Neural progenitor cell (in vitro differentiated cells): ENCODE measurements around the gene TSEN54.

ENCODE experiments used
- CTCF ChIP-seq: fragments of 200-600 bp; sonication (generic); IDR thresholded peaks from 2 replicates; pipeline ENCODE4 v1.5.1; 2017; ENCODE audit warnings: antibody characterized with exemption, mild to moderate bottlenecking
- EZH2 ChIP-seq: fragments of 200-600 bp; sonication (generic); IDR thresholded peaks from 2 replicates; pipeline ENCODE4 v1.6.1; 2017; ENCODE audit warnings: antibody characterized with exemption, mild to moderate bottlenecking, moderate library complexity

- no peak for TF ChIP-seq CTCF
- TF ChIP-seq EZH2: no peak
Measured at GRCh38 chr17:75501378-75502071, 14.8 kb upstream of the TSEN54 start.
